ENCODE results near the gene EVA1A. TPM values are rescaled to one million over a fixed set of nuclear protein-coding genes. Genes with fewer than 3 reads are reported as not detected.

The EVA1A gene
- total RNA-seq, 1 experiment from 2014 or later: 0.68 TPM

- DNase-seq: no peak
- Histone ChIP-seq H3K4me2 (ENCODE audit: insufficient read depth, insufficient read length, low read length) (no peak overlapping the region), H4K5ac (ENCODE audit: insufficient read length, low read depth, low read length) (no peak overlapping the region), H3K27ac (ENCODE audit: insufficient read length, low read depth, low read length) (no peak overlapping the region), H3K9ac (ENCODE audit: extremely low read depth, insufficient read length, low read length) (no peak overlapping the region), H3T11ph (ENCODE audit: low read length) (no peak overlapping the region), H2BK15ac (ENCODE audit: low read depth, low read length) (no peak overlapping the region), H3K4me1 (ENCODE audit: insufficient read depth, low read length) (no peaks in the 10 kb centered on the region), H3K23ac (ENCODE audit: insufficient read length, low read depth, low read length) (no peak overlapping the region), H2BK20ac (ENCODE audit: low read depth, low read length, poor library complexity, severe bottlenecking) (no peak overlapping the region), H3K23me2 (ENCODE audit: insufficient read length, low read depth, low read length, poor library complexity, severe bottlenecking) (no peaks in the 10 kb centered on the region), H2AK5ac (ENCODE audit: insufficient read length, low read length) (no peak overlapping the region), H2BK5ac (ENCODE audit: insufficient read length, low read length) (no peak overlapping the region), H2BK12ac (ENCODE audit: insufficient read length, low read depth, low read length) (no peak overlapping the region), H3K79me2 (ENCODE audit: insufficient read depth, low read length) (no peaks in the 10 kb centered on the region), H3K4ac (ENCODE audit: low read depth, low read length) (no peak overlapping the region), H3K14ac (ENCODE audit: insufficient read depth, low read length) (no peak overlapping the region), H4K91ac (ENCODE audit: insufficient read length, low read depth, low read length) (no peak overlapping the region), H4K20me1 (ENCODE audit: control insufficient read depth, insufficient read depth, insufficient read length) (no peaks in the 10 kb centered on the region), H3K18ac (ENCODE audit: insufficient read length, low read depth, low read length) (no peak overlapping the region), H2BK120ac (ENCODE audit: low read depth, low read length, poor library complexity, severe bottlenecking) (no peak overlapping the region), H2AFZ (ENCODE audit: low read length) (no peak overlapping the region), H3K27me3 (ENCODE audit: insufficient read depth, low read length) (no peaks in the 10 kb centered on the region), H3K79me1 (ENCODE audit: insufficient read depth, low read depth, low read length, poor library complexity, severe bottlenecking) (no peaks in the 10 kb centered on the region), H3K9me3 (ENCODE audit: control insufficient read depth, low read depth, low read length) (no peaks in the 10 kb centered on the region), H3K56ac (ENCODE audit: insufficient read length, low read depth, low read length) (no peak overlapping the region), H4K8ac (replicated peaks; ENCODE audit: insufficient read length, low read depth, low read length) (no peak overlapping the region)
- 100% methylated on average over 1 of the region's 6 CpGs for whole genome bisulfite sequencing (ENCODE audit: extremely low coverage, insufficient read length, low lambda C conversion rate)
- Mint-ChIP-seq H3K27ac (no peak overlapping the region), H3K4me3 (no peak overlapping the region), H3K27me3 (ENCODE audit: low read depth) (no peaks in the 10 kb centered on the region), H3K36me3 (ENCODE audit: insufficient read depth in 1 of 3, low read depth in 3 of 3) (peaks cover 0 to 8% (median 8%) of the 10 kb centered on the region in 3 experiments; a peak in 5 of 7 replicates), H3K9me3 (peaks cover 0 to 2% of the 10 kb centered on the region in 2 experiments; a peak in 2 of 5 replicates), H3K4me1 (no peaks in the 10 kb centered on the region)
- no peak for TF ChIP-seq CTCF (conservative IDR thresholded peaks at IDR 0.05)
These were observed 21.9 kb downstream of the EVA1A start for GRCh38 chr2:75538521-75539490.

Measured in H9 (cell line).